Sigmoid colon (tissue), 7 donors: ENCODE data around the gene DOCK1. TPM values are rescaled to one million over a fixed set of nuclear protein-coding genes. Genes with fewer than 3 reads are reported as not detected.

Source experiments
- DNase-seq: peaks from one replicate; pipeline ENCODE4 v3.0.0-alpha.2; 2019
- H3K27ac ChIP-seq, 4 donors: fragments of 200-600 bp; sonication (generic); one replicate each; pipeline ENCODE4 v1.5.1; 2016 to 2019; ENCODE audit warnings: mild to moderate bottlenecking in 1 of 4
- H3K27me3 ChIP-seq, 3 donors: fragments of 200-600 bp; sonication (generic); one replicate each; pipeline ENCODE4 v1.5.1; 2019; ENCODE audit warnings: mild to moderate bottlenecking in 1 of 3
- H3K36me3 ChIP-seq, 4 donors: fragments of 200-600 bp; sonication (generic); one replicate each; pipeline ENCODE4 v1.5.1; 2016 to 2019
- H3K4me1 ChIP-seq, 4 donors: fragments of 200-600 bp; sonication (generic); one replicate each; pipeline ENCODE4 v1.5.1; 2017 to 2019
- H3K4me3 ChIP-seq, 4 donors: fragments of 200-600 bp; sonication (generic); one replicate each; pipeline ENCODE4 v1.5.1; 2017 to 2019; ENCODE audit warnings: mild to moderate bottlenecking in 2 of 4, moderate library complexity in 1 of 4
- H3K9me3 ChIP-seq, 4 donors: fragments of 200-600 bp in 3 of 4; sonication (generic) in 3 of 4; one replicate each; pipeline versions ENCODE4 v1.5.1 to v1.6.1; 2013 to 2019
- CTCF ChIP-seq, 4 experiments: fragments of 450-650 bp in 3 of 4; fragments of 200-600 bp in 1 of 4; IDR thresholded peaks; one replicate each; pipeline ENCODE4 v1.5.1; 2016 to 2019; ENCODE audit warnings: antibody characterized with exemption in 4 of 4, mild to moderate bottlenecking in 3 of 4, moderate library complexity in 2 of 4
- EP300 ChIP-seq, 4 donors: sonication (generic); formaldehyde crosslinking; IDR thresholded peaks; one replicate each; pipeline ENCODE4 v1.6.1; 2017; ENCODE audit warnings: antibody characterized with exemption in 4 of 4
- POLR2A ChIP-seq, 2 donors: fragments of 450-650 bp; IDR thresholded peaks; one replicate each; pipeline ENCODE4 v1.6.1; 2016; ENCODE audit warnings: antibody characterized with exemption in 2 of 2, mild to moderate bottlenecking in 2 of 2, moderate library complexity in 2 of 2
- POLR2AphosphoS5 ChIP-seq, 4 donors: sonication (generic); formaldehyde crosslinking; IDR thresholded peaks; one replicate each; pipeline ENCODE4 v1.6.1; 2017; ENCODE audit warnings: antibody characterized with exemption in 4 of 4
- WGBS, 2 donors: extraction: QIAGEN DNeasy Blood & Tissue Kit; methylation state at CpG; one replicate each; pipeline ENCODE4 v1.1.7; 2013; 5-methylcytosine and 5-hydroxymethylcytosine counted together
- intact Hi-C: fragments of 100-400 bp; cut with DNase I; formaldehyde crosslinking; loops from one replicate; pipeline ENCODE4 v1.15.1; 2023
- polyA plus RNA-seq, 3 donors: library from polyadenylated mRNA; stranded (reverse); fragments of 200-250 nt; gene quantifications; one replicate each; pipeline ENCODE4 v1.2.3, GENCODE V29; 2013
- total RNA-seq, 4 donors: library from RNA; depleted of rRNA; stranded (reverse); fragments of >200 nt; gene quantifications; one replicate each; pipeline ENCODE4 v1.1.0, GENCODE V29; 2016
- donor health status: healthy with polysubstance abuse.
- donor health status: Bipolar disorder and iron deficiency.
- donor health status: healthy.

The DOCK1 gene
- total and polyA plus RNA-seq, 7 donors: 15.0 to 53.7 (median 40.2) TPM

GRCh38 chr10:127276794-127277462 is 371.7 kb downstream of the DOCK1 start:
- H3K4me3 ChIP-seq: no peak overlapping the region

GRCh38 chr10:127278001-127278400 is 372.8 kb downstream of the DOCK1 start:
- no peak for DNase-seq
- 66 to 75% methylated on average over 5 of the region's 5 CpGs for WGBS, 2 donors
- TF ChIP-seq POLR2AphosphoS5 (IDR thresholded peaks at IDR 0.05): no peak
- no peak for TF ChIP-seq POLR2A (IDR thresholded peaks at IDR 0.05)
- TF ChIP-seq CTCF (IDR thresholded peaks at IDR 0.05): no peak
- no peak for TF ChIP-seq EP300 (IDR thresholded peaks at IDR 0.05)
- Histone ChIP-seq H3K27me3 (no peaks in the 10 kb centered on the region), H3K4me3 (no peak overlapping the region), H3K36me3 (peaks cover 0 to 3% (median 0%) of the 10 kb centered on the region in 4 donors), H3K4me1 (no peaks in the 10 kb centered on the region), H3K9me3 (no peaks in the 10 kb centered on the region), H3K27ac (no peak overlapping the region)
- intact Hi-C loops: no loop called here

More at GRCh38 chr10:127276794-127277462, 371.7 kb downstream of the DOCK1 start:
- Histone ChIP-seq H3K9me3 (no peaks in the 10 kb centered on the region), H3K4me1 (no peaks in the 10 kb centered on the region), H3K36me3 (peaks cover 0 to 3% (median 0%) of the 10 kb centered on the region in 4 donors), H3K27me3 (no peaks in the 10 kb centered on the region), H3K27ac (no peak overlapping the region)
- intact Hi-C loops: no loop called here
- no peak for DNase-seq
- WGBS, 2 donors: 74 to 78% methylated on average over 4 of the region's 4 CpGs
- TF ChIP-seq POLR2A (IDR thresholded peaks at IDR 0.05) (no peak), EP300 (IDR thresholded peaks at IDR 0.05) (no peak), POLR2AphosphoS5 (IDR thresholded peaks at IDR 0.05) (no peak), CTCF (IDR thresholded peaks at IDR 0.05) (no peak)

GRCh38 chr10:127279334-127279774 is 374.1 kb downstream of the DOCK1 start:
- Histone ChIP-seq H3K36me3 (no peaks in the 10 kb centered on the region), H3K27me3 (no peaks in the 10 kb centered on the region), H3K4me3 (no peak overlapping the region), H3K4me1 (no peaks in the 10 kb centered on the region), H3K27ac (no peak overlapping the region), H3K9me3 (no peaks in the 10 kb centered on the region)
- intact Hi-C loops: no loop called here
- no peak for TF ChIP-seq POLR2AphosphoS5 (IDR thresholded peaks at IDR 0.05)
- no peak for TF ChIP-seq POLR2A (IDR thresholded peaks at IDR 0.05)
- no peak for TF ChIP-seq EP300 (IDR thresholded peaks at IDR 0.05)
- no peak for TF ChIP-seq CTCF (IDR thresholded peaks at IDR 0.05)
- 21 to 70% methylated on average over 5 of the region's 5 CpGs for WGBS, 2 donors
- DNase-seq: no peak

GRCh38 chr10:127280446-127280845 is 375.2 kb downstream of the DOCK1 start:
- Histone ChIP-seq H3K27me3 (no peaks in the 10 kb centered on the region), H3K36me3 (no peaks in the 10 kb centered on the region), H3K9me3 (no peaks in the 10 kb centered on the region), H3K27ac (no peak overlapping the region), H3K4me3 (no peak overlapping the region), H3K4me1 (no peaks in the 10 kb centered on the region)
- no peak for DNase-seq
- 95 to 96% methylated on average over 4 of the region's 4 CpGs for WGBS, 2 donors
- no peak for TF ChIP-seq POLR2AphosphoS5 (IDR thresholded peaks at IDR 0.05)
- no peak for TF ChIP-seq CTCF (IDR thresholded peaks at IDR 0.05)
- no peak for TF ChIP-seq EP300 (IDR thresholded peaks at IDR 0.05)
- TF ChIP-seq POLR2A (IDR thresholded peaks at IDR 0.05): no peak
- intact Hi-C loops: no loop called here
